ENCODE data around the gene CCDC60.

CCDC60 gene

DNA sequence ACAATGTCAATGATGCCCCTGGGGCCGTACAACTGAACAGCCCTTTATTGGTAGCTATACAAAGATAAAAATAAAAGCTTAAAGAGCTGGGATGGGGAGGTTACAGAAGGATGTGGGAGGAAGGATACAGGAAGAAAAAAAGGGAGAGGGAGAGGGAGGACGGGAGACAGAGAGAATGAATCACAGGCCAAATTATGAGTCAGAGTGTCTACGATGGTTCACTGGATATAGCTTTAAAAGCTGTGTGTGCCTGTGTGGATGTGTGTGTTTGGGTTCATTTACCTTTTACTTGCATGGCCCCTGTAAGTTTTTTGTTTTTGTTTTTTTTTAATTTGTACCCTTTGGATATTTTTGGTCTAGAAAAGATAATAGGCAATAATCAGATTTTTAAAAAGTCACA is 111.9 kb downstream of the CCDC60 start:
- DNase-seq (ENCODE audit: low read depth in 3 of 3), result no peak

DNA sequence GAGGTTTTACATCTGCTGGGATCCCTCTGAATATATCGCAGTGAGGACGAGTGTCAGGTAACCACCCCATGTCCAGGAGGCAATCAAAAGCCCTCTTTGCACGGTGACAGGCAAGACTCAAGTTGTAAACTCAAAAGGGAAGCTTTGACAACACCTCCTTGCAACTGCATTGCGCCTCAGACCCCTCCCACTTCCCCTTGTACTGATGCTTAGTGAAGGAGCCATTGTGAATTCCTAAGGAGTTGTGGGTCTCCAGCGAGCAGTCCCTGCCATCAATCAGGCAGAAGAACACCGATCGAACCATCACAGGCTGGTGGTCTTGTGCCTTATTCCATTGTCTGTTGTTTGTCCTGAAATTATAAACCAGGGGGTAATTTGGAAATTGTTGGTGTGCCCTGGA is 112.6 kb downstream of the CCDC60 start:
- no peak for DNase-seq (ENCODE audit: low read depth in 3 of 3)

DNA sequence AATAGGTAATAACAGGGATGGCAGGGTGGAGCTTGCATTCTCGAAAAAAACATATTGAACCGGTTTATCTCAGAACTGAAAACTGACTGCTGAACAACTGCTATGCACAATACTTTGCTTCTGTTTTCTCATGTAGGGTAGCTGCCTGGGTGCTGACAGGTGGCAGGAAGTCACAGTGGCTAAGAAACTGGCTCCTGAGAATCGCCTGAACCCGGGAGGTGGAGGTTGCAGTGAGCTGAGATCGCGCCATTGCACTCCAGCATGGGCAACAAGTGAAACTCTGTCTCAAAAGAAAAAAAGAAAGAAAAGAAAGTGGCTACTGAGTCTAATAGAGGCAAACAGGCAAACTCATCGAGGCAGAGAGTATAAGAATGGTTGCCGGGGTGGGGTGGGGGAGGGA is 113.1 kb downstream of the CCDC60 start:
- no peak for DNase-seq (ENCODE audit: low read depth in 3 of 3)

DNA sequence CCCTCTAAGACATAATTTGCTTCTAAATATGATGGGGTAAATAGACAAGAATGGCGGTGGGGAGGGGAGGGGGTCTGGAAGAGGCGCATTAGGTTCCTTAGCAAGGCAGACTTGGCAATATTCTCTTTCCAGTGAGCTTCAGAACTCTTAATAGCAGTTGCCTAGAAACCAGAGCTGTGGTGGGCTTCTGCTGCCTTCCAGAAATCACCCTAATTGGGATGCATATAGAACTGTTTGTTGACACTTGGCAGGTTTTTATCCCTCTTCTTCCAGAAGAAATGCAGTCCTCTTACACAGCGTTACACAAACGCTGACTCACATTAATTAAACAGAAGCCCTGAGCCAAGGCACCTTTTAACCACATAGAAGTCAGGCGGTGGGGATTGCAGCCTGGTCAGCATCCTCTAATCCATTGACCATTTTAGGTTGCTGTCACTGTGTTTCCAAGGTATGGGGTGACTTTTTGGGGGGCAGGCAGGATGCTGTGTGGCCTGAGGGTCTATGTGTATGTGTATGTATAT is 114.1 kb downstream of the CCDC60 start:
- no peak for DNase-seq (ENCODE audit: low read depth in 3 of 3)

DNA sequence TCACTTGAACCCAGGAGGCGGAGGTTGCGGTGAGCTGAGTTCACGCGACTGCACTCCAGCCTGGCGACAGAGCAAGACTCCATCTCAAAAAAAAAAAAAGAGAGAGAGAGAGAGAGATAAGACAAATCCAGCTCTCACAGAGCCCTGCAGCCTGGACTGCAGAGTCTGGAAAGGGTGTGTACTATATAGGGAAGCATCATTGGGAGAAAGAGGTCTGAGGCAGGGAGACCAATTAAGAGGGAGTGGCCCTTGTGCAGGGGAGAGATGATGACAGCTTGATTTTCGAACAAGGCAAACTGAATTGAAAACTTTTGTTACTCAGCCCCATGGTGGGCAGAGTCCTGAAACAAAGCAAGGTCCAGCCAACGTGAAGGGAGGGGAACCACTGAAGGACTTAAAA is 116.2 kb downstream of the CCDC60 start:
- DNase-seq (ENCODE audit: low read depth in 3 of 3), result no peak

DNA sequence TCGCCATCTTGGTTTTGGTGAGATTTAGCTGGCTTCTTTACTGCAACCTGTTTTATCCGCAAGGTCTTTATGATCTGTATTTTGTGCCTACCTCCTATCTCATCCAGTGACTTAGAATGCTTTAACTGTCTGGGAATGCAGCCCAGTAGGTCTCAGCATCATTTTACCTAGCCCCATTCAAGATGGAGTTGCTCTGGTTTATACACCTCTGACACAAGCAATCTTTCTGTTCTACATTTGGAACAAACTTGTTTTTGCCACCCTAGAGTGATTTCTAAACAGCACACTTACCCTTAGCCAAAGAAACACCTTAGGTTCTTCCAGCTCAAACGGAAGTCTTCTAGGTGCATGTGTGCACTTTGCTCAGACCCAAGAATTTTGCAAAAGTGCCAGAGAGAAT is 122.3 kb downstream of the CCDC60 start:
- no peak for DNase-seq (ENCODE audit: low read depth in 3 of 3)

DNA sequence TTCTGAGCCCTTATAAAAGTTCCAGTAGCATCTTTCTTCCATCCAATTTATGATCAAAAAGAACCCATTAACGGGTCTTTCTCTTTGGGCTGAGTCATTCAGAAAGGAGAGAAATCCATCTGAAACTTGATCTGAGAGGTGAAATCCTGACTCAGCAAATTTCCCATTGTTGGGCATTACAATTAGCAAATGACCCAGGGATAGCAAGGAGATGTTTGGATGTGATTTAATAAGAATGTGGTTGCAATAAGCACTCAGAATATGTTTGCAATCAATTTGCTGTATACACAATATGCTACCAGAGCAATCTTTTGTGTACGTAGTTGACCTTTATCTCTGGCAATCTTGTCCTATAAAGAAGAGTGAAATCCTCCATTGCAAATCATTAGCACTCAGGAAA is 122.7 kb downstream of the CCDC60 start:
- DNase-seq (ENCODE audit: low read depth in 3 of 3), result no peak

DNA sequence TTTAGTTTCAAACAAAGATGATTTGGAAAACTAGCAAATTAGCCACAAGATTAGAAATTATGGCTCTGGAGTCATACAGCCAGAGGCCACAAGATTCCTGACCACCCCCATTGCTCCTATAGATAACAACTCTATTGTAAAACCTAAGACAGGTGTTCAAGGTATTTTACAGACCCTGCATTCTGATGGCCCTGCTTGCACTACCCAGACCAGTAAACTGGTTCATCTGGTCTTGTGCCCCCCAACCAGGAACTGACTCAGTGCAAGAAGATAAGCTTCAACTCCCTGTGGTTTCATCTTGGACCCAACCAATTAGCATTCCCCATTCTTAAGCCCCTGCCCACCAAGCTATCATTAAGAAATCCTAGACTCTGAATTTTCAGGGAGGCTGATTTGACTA is 125.0 kb downstream of the CCDC60 start:
- no peak for DNase-seq (ENCODE audit: low read depth in 3 of 3)

DNA sequence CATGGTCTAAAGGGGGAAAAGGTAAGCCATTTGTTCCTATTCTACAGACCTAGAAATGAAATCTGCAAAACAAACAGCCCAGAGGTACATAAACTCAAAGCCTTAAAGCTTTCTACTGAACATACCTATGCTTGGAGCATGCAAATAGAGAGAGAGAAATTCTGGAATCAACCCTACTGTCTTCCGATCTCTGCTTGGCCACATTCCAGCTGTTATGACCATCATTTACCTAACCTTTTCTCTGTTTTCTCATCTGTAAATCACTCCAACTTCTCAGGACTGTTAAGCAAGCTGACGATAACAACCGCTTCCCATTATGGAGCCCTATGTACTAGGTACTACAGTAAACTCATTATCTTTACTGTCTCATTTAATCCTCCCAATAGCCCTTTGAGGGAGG is 126.3 kb downstream of the CCDC60 start:
- DNase-seq (ENCODE audit: low read depth in 3 of 3), result no peak

DNA sequence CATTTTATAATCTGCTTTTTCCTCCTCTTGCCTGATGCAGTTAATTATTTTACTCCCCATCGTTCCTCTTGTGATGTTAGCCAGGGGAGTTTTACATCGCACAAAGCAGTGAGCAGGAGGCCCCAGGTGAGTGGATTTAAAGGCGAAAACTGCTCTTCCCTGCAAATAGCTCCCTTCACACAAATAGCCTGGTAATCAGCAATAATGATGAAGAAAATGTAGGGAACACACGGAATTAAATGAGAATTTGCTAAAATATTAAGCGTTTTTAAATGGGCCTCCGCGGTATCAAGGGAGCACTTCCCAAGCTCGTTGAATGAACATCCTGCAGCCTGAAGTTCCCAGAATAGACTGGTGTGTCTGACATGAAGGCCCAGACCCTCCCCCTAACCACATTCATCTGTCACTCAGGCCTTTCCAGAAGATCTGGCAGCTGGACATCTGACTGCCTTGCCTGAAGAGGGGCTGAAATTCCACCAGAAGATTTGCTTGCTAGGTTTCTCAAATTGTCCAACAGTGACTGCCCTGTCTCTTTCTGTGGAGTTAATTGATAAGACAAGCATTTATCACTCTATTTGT is 127.2 kb downstream of the CCDC60 start:
- no peak for DNase-seq (ENCODE audit: low read depth in 3 of 3)

DNA sequence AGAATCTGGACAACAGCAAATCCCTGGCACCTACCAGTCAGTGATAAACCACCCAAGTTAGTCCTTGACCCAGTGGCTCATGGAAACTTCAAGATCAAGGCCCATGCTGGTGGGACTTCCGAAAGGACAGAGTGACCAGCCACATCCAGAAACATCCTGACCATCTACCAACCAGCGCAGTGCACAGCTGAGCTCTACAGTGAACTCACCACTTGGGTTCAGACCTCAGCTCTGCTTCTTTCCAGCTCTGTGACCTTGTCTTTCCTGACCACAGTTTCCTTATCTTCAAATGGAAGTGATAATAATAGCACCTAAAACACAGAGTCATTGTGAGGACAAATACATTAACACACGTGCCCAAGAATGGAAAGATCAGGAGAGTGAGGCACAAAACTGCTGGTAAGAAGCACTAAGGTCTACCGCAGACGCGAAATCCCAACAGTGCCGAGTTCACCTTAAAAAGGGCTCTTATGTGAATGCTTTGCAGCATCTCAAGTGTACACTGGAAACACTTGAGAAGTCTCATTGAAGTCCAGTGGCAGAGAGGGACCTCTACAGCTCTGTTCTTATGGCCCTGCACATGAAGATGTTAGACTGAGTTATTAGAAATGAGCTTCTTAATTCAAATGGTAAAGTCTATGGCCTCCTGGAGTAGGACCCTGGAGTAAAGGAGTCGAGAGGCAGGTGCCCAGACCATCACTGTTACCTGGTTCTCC is 128.8 kb downstream of the CCDC60 start:
- DNase-seq (ENCODE audit: low read depth in 3 of 3), result no peak

DNA sequence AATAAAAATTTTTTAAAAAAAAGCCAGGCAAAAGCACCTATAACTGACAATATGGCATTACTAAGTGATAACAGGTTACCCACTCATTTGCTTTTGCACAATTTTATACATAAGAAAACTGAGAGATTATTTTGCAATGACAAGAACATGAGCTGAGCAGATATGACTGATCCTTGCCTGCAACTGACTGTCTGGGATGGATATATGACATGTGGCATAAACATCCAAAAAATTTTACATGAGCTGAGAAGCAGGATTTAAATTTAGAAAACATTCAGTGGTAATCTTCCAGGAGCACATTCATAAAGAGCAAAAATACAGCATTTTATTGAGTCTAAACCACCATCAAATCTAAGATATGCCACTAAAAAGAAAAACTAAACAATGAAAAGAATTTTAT is 133.8 kb downstream of the CCDC60 start:
- no peak for DNase-seq (ENCODE audit: low read depth in 3 of 3)

DNA sequence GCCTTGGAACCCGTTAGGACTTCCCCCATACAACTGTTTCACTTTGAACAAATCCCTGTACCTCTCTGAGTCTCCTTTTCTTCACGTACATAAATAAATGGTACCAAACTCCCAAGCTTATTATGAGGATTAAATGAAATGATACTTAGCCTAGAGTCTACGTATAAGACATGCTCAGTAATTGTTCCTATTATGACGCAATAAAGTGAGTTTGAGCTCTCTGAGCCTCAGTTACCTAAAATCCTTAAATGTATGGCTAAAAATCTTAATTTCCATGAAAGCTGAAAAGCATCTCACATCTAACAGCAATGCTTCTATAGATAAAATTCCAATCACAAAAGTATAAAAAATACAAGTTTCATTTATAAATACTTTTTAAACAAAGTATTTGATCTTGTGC is 141.1 kb downstream of the CCDC60 start:
- no peak for DNase-seq (ENCODE audit: low read depth in 3 of 3)

DNA sequence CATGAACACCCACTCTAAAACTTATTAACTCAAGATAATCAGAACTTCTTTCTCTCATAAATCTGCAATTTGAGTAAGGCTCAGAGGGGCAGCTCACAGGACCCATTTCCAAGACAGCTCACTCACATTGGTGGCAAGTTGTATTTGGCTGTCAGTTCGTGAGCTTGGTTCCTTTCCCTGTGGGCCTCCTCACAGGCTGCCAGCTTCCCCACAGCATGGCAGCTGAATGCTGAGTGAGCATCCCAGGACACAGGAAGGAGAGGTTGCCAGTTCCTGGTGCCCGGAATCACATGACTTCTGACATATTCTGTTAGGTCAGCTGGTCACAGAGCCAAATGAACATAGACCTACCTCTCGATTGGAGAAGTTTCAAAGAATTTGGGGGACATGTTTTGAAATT is 142.4 kb downstream of the CCDC60 start:
- no peak for DNase-seq (ENCODE audit: low read depth in 3 of 3)

DNA sequence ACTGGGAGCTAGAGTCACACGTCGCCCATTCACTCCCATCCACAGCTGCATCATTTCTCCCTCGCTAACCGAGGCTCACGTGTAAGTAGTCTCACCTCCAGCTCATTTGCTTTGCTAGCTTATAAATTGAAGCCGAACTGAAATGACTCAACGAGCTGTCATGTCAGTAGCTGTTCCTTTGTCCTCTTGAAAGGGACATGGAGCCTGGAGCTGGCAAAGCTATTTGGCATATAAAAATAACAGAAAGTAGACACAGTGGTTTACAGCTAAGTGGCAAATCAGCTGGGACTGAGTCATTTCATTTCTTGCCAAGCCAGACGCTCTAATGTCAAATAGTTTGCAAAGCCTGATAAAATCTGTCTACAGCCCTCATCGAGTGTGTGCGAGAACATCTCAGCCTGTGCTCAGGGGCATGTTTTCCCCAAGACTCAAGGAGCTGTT is 144.6 kb downstream of the CCDC60 start:
- DNase-seq (ENCODE audit: low read depth in 3 of 3), result no peak

DNA sequence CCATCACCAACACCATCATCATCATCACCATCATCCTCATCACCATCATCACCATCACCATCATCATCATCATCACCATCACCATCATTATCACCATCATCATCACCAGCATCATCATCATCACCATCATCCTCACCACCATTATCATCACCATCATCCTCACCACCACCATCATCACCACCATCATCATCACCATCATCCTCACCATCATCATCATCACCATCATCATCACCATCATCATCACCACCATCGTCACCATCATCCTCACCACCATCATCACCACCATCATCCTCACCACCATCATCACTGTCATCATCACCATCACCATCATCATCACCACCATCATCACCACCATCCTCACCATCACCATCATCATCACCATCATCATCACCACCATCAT is 146.0 kb downstream of the CCDC60 start:
- DNase-seq (ENCODE audit: low read depth in 3 of 3), result no peak

DNA sequence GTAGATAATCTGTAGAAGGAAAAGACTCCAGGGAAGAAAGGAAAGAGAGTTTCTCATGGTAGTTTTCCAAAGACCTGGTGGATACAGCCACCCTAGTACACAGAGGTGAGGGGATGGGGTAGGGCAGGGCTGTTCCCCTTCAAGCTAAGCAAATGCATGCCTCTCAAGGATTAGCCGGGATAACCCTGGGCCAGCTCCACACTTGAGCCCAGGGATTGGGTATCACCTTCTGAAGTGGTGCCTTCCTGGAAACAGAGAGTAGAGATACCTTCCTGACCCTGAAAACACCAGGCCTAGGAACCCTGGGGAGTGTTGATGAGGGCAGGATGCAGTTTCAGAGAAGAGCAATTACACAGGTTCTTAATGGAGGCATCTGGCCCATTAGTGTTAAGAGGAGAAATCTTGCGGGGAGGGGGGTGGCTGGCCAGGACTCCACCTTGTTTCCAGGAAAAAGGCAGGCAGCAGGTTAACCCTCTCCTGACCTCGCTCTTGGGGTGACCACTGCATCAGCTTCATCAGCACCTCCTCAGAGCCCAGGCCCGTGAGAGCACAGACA is 152.1 kb downstream of the CCDC60 start:
- DNase-seq (ENCODE audit: low read depth in 3 of 3), result no peak

DNA sequence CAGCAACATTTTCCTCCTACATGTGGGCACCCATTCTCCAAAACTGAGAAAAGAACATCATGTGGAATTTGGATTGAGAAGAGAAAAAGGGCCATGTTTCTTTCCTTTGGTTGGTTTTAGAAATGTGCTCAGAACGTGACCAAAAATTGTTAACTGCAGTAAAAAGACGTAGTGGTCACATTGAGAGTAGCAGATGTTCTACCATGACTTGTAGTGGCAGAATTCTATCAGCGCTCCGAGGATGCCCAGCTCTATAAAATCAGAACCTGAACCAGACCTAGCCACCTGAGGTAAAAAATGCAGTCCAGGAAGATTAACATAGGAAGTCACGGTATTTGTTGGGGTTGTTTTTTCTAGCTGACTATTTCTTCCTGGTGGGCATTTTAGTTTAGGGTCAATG is 157.3 kb downstream of the CCDC60 start:
- no peak for DNase-seq (ENCODE audit: low read depth in 3 of 3)

DNA sequence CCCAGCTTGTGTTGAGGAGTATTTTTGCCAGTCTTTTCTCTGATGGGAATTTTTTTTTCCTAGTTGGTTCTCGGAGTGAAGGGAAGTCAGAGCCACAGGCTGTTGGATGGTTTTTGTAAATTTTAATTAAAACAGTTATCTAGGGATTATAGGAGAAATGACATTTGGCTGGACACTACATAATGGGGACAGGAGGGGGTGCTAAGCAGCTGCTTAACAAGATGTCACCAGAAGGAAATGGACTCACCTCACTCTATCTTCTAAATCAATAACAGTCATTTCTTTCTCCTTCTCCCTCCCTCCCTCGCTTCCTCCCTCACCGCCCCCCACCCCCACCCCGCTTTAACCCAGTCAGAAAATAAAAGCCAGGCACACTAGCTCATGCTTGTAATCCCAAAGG is 165.7 kb downstream of the CCDC60 start:
- DNase-seq (ENCODE audit: low read depth in 3 of 3), result no peak

DNA sequence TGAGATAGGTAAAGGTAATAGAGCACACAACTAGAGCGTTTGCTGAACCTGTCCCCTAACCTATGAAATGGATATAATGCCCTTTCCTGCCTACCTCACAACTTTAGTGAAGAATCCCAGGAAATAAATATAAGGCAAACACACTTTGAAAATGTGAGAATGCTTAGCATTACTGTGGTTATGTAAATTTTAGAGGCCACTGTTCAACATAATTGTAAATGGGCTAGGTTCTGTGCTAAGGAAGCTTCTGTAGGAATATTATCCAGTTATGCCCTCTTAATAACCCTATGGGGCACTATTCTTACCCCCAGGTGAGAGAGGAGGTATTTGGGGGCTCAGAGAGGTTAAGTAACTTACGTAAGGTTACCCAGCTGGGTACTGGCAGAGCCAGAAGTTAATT is 166.5 kb downstream of the CCDC60 start:
- no peak for DNase-seq (ENCODE audit: low read depth in 3 of 3)

DNA sequence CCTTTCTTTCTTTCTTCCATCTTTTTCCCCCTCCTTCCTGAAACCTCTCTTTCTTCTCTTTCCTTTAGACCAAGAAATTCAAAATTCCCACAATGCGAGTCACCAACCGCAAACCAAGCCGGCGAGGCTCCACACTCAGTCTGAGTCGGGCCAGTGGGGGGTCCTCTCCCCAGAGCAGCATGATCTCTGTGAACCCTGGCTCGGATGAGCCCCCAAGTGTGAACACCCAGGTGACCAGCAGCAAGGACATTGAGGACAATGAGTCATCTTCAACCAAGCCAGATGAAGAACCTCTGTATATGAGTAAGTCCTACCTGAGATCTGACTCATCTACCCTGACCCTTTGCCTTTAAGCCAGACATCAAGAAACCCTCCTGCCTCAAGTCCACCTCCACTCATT is 170.5 kb downstream of the CCDC60 start:
- no peak for DNase-seq (ENCODE audit: low read depth in 3 of 3)

DNA sequence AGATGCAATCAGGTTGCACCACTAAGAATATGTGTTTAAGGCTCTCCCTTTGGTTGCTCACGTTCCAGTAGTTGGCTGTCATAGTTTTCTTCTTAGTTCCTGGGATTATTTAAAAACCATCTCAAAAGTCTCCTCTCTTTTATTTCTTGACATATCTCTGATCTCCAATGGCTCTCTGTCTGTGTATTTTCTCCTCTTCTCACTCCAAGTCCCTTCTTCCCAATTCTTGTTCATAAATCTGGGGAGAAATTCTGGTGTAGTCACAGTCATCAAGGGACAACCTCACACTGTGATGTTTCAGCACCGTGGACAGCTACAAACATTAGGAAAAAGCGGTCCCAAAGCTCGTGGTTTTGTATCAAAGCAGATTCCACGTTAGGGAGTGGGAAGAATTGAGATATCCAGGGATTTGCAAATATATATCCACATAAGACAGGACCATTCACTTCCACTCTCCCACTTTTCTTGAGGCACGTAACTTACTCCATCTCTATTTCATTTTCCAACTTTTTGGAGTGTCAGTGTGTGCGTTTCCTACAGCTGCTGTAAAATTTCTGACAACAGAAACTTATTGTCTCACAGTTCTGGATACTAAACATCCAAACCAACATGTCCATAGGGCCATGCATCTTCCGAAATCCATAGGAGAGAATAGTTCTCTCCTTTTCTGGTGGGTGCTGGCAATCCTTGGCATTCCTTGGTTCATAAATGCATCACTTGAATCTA is 178.4 kb downstream of the CCDC60 start:
- no peak for DNase-seq (ENCODE audit: low read depth in 3 of 3)

DNA sequence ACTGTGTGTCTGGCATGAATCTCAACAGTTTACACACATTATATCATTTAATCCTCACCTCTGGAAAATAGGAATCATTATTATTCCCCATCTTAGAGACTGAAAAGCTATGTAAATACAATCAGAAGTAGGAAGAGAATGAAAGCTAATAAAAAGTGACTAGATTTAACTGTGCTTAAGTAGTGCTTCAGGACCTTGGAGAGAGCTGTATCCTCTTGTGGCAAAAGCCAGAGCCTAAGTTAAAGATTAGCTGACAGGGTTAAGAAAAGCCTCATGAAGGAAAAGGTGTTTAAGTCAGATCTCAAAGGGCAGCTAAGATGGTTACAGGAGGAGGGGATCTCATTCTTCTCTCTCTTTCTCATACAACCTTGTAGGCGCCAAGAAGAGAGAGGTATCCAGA is 193.7 kb downstream of the CCDC60 start:
- DNase-seq (ENCODE audit: low read depth in 3 of 3), result no peak

Data from stimulated activated CD4-positive, alpha-beta T cell treated with anti-CD3 and anti-CD28 coated beads, TNF-alpha, amount 100 ng/mL, for 48 hours (primary cell).